Gastroesophageal sphincter (tissue), 4 donors: Measurements from ENCODE around the gene MORN3. TPM values are rescaled to one million over a fixed set of nuclear protein-coding genes. Genes with fewer than 3 reads are reported as not detected.
"Not testable (repeated sequence)": the region's sequence is repeated elsewhere in the genome, so short reads cannot be mapped to it uniquely, and the experiment has no call there.

ENCODE experiments used
- ATAC-seq: fragments of 150-250 bp; one replicate; pipeline ENCODE4 v1.9.1; 2016; ENCODE audit warnings: mild to moderate bottlenecking, moderate library complexity
- H3K27ac ChIP-seq, 4 donors: fragments of 200-600 bp; sonication (generic) in 3 of 4; 1 replicate in 3 of 4; 2 replicates in 1 of 4; pipeline ENCODE4 v1.5.1; 2016 to 2019
- H3K27me3 ChIP-seq: fragments of 200-600 bp; sonication (generic); one replicate; pipeline ENCODE4 v1.5.1; 2019
- H3K36me3 ChIP-seq, 2 donors: fragments of 200-600 bp; sonication (generic); one replicate each; pipeline ENCODE4 v1.5.1; 2019; ENCODE audit warnings: control low read depth in 1 of 2
- H3K4me1 ChIP-seq, 3 donors: fragments of 200-600 bp; sonication (generic); 1 replicate in 2 of 3; 2 replicates in 1 of 3; pipeline ENCODE4 v1.5.1; 2016 to 2019; ENCODE audit warnings: control low read depth in 2 of 3
- H3K4me3 ChIP-seq, 2 donors: fragments of 200-600 bp; sonication (generic); one replicate each; pipeline ENCODE4 v1.5.1; 2019; ENCODE audit warnings: mild to moderate bottlenecking in 1 of 2, moderate library complexity in 1 of 2
- H3K9me3 ChIP-seq, 3 donors: fragments of 200-600 bp; sonication (generic); one replicate each; pipeline ENCODE4 v1.5.1; 2017 to 2019; ENCODE audit warnings: control low read depth in 2 of 3
- EP300 ChIP-seq: sonication (generic); formaldehyde crosslinking; IDR thresholded peaks from one replicate; pipeline ENCODE4 v1.6.1; 2017; ENCODE audit warnings: antibody characterized with exemption, mild to moderate bottlenecking
- POLR2A ChIP-seq, 2 donors: fragments of 450-650 bp; IDR thresholded peaks; one replicate each; pipeline ENCODE4 v1.6.1; 2017; ENCODE audit warnings: antibody characterized with exemption in 2 of 2, mild to moderate bottlenecking in 2 of 2, moderate library complexity in 1 of 2
- POLR2AphosphoS5 ChIP-seq: sonication (generic); formaldehyde crosslinking; IDR thresholded peaks from one replicate; pipeline ENCODE4 v1.6.1; 2017; ENCODE audit warnings: antibody characterized with exemption
- WGBS, 2 donors: methylation state at CpG; one replicate each; pipeline ENCODE4 v1.1.5; 2018; ENCODE audit warnings: low coverage in 1 of 2; 5-methylcytosine and 5-hydroxymethylcytosine counted together
- total RNA-seq, 4 donors: library from RNA; depleted of rRNA; stranded (reverse); fragments of >200 nt; gene quantifications; one replicate each; pipeline ENCODE4 v1.1.0, GENCODE V29; 2016
- TF ChIP-seq, protein P1 (sequence below), 4 experiments: fragments of 200-600 bp in 2 of 4; fragments of 450-650 bp in 2 of 4; sonication (generic) in 1 of 4; IDR thresholded peaks; one replicate each; pipeline ENCODE4 v1.5.1; 2017 to 2019; ENCODE audit warnings: antibody characterized with exemption in 4 of 4, mild to moderate bottlenecking in 2 of 4, moderate library complexity in 2 of 4

The MORN3 gene
- total RNA-seq, 4 donors from 2014 or later = 0.23 TPM; not detected in 3

DNA sequence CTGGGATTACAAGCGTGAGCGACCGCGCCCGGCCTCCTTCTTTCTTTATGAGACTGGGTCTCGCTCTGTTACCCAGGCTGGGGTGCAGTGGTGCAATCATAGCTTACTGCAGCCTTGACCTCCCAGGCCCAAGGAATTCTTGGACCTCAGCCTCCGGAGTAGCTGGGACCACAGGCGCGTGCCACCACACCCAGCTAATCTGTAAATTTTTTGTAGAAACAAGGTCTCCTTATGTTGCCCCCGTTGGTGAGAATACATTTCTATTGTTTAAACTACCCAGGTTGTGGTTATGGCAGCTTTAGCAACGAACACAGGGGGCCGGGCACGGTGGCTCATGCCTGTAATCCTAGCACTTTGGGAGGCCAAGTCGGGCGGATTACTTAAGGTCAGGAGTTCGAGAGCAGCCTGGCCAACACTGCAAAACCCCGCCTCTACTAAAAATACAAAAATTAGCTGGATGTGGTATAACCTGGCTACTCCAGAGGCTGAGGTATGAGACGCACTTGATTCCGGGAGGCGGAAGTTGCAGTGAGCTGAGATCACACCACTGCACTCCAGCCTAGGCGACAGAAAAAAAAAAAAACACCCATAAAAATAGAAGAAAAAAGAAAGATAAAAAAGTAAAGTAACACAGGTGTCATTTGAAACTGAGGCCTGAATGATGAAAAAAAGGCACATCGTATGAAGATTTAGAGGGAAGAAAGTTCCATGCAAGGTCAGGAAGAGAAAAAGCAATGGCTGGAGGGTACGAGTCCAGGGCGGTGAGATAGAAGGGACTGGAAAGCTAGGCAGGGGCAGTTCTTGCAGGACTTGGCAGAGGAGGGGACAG is 42.1 kb upstream of the MORN3 start:
- ATAC-seq = no peak
- peak overlapping the region; percentile 85 to 94 (median 91) for H3K27ac ChIP-seq
- TF ChIP-seq, protein P1, sequence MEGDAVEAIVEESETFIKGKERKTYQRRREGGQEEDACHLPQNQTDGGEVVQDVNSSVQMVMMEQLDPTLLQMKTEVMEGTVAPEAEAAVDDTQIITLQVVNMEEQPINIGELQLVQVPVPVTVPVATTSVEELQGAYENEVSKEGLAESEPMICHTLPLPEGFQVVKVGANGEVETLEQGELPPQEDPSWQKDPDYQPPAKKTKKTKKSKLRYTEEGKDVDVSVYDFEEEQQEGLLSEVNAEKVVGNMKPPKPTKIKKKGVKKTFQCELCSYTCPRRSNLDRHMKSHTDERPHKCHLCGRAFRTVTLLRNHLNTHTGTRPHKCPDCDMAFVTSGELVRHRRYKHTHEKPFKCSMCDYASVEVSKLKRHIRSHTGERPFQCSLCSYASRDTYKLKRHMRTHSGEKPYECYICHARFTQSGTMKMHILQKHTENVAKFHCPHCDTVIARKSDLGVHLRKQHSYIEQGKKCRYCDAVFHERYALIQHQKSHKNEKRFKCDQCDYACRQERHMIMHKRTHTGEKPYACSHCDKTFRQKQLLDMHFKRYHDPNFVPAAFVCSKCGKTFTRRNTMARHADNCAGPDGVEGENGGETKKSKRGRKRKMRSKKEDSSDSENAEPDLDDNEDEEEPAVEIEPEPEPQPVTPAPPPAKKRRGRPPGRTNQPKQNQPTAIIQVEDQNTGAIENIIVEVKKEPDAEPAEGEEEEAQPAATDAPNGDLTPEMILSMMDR (IDR thresholded peaks at IDR 0.05) = no peak
- TF ChIP-seq POLR2AphosphoS5 (peak; percentile 19), EP300 (no peak)
- peak overlapping the region; percentile 84 to 96 for H3K4me3 ChIP-seq
- H3K4me1 ChIP-seq = peaks cover 0 to 54% (median 12%) of the 10 kb centered on the region in 3 donors
- H3K36me3 ChIP-seq = no peaks in the 10 kb centered on the region
- 23 to 55% methylated on average over 8 to 17 of the region's 24 CpGs for WGBS, 2 donors
- no peaks in the 10 kb centered on the region for H3K27me3 ChIP-seq
- no peaks in the 10 kb centered on the region for H3K9me3 ChIP-seq

DNA sequence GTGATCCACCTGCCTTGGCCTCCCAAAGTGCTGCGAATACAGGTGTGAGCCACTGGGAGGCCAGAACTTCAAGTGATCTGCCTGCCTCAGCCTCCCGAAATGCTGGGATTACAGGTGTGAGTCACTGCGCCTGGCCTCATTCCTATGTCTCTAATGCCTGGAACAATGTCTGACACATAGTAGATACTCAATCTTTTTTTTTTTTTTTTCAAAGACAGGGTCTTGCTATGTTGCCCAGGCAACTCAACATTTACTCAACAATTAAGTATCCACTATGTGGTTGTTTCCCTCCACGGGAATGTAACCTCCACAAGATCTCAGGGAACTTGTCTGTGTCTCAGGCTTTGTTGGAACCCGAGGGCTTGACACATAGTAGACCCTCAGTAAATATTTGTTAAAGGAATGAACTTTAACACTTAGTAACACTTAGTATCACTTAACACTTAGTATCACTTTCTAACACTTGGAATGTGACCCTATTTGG is 40.1 kb upstream of the MORN3 start:
- Histone ChIP-seq H3K4me1 (peaks cover 0 to 45% (median 12%) of the 10 kb centered on the region in 3 donors), H3K27me3 (no peaks in the 10 kb centered on the region), H3K4me3 (no peak overlapping the region), H3K27ac (peak overlapping the region; percentile 15 to 94 (median 77)), H3K9me3 (no peaks in the 10 kb centered on the region), H3K36me3 (no peaks in the 10 kb centered on the region)
- TF ChIP-seq POLR2AphosphoS5 = peak; percentile 61
- no peak for TF ChIP-seq POLR2A (IDR thresholded peaks at IDR 0.05)
- TF ChIP-seq EP300 = no peak
- TF ChIP-seq, protein P1 (IDR thresholded peaks at IDR 0.05) = peak in 3 of 4 experiments; percentile 20 to 36 (median 25)
- ATAC-seq = no peak
- WGBS, 2 donors = 11 to 45% methylated on average over 3 to 5 of the region's 5 CpGs

DNA sequence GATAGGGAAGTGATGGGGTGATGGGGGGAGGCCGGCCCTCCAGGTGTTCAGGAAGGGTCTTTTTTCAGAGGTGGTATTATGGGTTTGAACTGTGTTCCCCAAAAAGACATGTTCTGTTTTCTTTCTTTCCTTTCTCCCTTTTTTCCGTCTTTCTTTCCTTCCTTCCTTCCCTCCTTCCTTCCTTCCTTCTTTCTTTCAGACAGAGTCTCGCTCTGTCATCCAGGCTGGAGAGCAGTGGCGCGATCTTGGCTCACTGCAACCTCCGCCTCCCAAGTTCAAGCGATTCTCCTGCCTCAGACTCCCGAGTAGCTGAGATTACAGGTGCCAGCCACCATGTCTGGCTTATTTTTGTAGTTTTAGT is 39.6 kb upstream of the MORN3 start:
- not testable (repeated sequence) for H3K36me3 ChIP-seq, H3K27me3 ChIP-seq, H3K9me3 ChIP-seq, H3K4me3 ChIP-seq, ATAC-seq
- peak overlapping the region; percentile 15 to 94 (median 77) for H3K27ac ChIP-seq
- peaks cover 0 to 40% (median 12%) of the 10 kb centered on the region in 3 donors for H3K4me1 ChIP-seq
- WGBS, 2 donors = 75 to 82% methylated on average over 7 to 8 of the region's 8 CpGs

DNA sequence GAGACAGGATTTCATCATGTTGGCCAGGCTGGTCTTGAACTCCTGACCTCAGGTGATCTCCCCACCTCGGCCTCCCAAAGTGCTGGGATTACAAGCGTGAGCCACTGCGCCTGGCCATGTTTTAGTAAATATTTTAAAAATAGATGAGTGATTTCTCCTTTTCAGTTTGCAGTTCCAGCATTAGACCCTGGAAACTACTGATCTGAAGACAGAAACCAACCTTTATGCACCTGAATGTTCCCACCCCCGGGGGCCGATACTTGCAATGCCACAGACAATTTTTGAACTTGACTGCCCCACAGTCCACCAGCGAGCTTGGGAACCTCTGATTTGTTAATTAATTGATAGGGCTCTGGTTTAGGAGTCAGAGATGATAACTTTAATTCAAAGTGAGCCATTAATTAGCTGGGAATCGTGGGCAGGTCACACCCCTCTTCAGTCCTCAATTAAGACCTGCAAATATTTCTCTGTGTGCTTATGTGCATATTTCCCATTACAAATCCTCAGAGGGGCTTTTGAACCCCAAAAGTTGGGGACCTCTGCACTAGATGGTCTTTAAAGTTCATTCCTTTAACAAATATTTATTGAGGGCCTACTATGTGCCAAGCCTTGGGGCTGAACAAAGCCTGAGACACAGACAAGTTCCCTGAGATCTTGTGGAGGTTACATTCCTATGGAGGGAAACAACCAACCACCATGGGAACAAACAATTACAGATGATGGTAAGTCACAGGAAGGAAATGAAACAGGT is 39.0 kb upstream of the MORN3 start:
- Histone ChIP-seq H3K27ac (peak overlapping the region in 3 of 4 donors; percentile 61 to 94 (median 93)), H3K9me3 (no peaks in the 10 kb centered on the region), H3K4me1 (peaks cover 0 to 34% (median 8%) of the 10 kb centered on the region in 3 donors), H3K4me3 (no peak overlapping the region), H3K36me3 (no peaks in the 10 kb centered on the region), H3K27me3 (no peaks in the 10 kb centered on the region)
- ATAC-seq = no peak
- no peak for TF ChIP-seq EP300
- TF ChIP-seq, protein P1 (IDR thresholded peaks at IDR 0.05) = no peak
- TF ChIP-seq POLR2AphosphoS5 = no peak
- TF ChIP-seq POLR2A (IDR thresholded peaks at IDR 0.05) = no peak
- WGBS, 2 donors = 64 to 75% methylated on average over 6 to 7 of the region's 7 CpGs

DNA sequence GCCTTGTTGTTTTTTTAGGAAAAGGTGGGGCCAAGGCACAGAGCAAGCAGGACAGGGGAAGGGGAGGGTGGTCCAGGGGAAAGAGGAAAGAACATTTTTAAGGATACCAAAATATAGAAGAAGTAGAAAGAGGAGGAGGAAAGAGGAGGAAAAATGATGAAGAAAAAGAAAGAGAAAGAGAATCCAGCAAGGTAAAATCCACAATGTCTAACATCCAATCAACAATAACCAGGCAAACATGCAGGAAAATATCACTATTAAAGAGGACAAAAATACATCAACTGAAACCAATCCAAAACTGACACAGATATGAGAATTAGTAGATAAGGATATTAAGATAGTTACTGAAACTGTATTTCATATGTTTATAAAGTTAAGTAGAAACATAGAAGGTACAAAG is 36.1 kb upstream of the MORN3 start:
- ATAC-seq = no peak
- H3K4me3 ChIP-seq = no peak overlapping the region
- H3K27me3 ChIP-seq = no peaks in the 10 kb centered on the region
- no peak for TF ChIP-seq POLR2AphosphoS5
- no peak for TF ChIP-seq EP300
- no peak for TF ChIP-seq POLR2A (IDR thresholded peaks at IDR 0.05)
- TF ChIP-seq, protein P1 (IDR thresholded peaks at IDR 0.05) = no peak
- no peak overlapping the region for H3K27ac ChIP-seq
- no peaks in the 10 kb centered on the region for H3K9me3 ChIP-seq
- no peaks in the 10 kb centered on the region for H3K36me3 ChIP-seq
- peaks cover 3 to 41% (median 4%) of the 10 kb centered on the region in 3 donors for H3K4me1 ChIP-seq
